Activated CD8-positive, alpha-beta memory T cell treated with anti-CD3 and anti-CD28 coated beads for 36 hours (primary cell): ENCODE results near the gene RPS6KB1. TPM values are rescaled to one million over a fixed set of nuclear protein-coding genes. Genes with fewer than 3 reads are reported as not detected.

ENCODE experiments used
- CTCF ChIA-PET: fragments of 350-600 bp; sonication (Branson Sonifier 250); formaldehyde crosslinking; loops from one replicate; lab custom pipeline; 2021; ENCODE audit warnings: antibody characterized with exemption; lab: Charles Lee
- POLR2A ChIA-PET: fragments of 350-600 bp; sonication (Branson Sonifier 250); formaldehyde crosslinking; loops from one replicate; lab custom pipeline; 2021; ENCODE audit warnings: antibody characterized with exemption; lab: Charles Lee
- total RNA-seq, 2 experiments: library from RNA; stranded (reverse); gene quantifications; one replicate each; pipeline ENCODE4 v1.2.3, GENCODE V29; 2021

The RPS6KB1 gene
- 10 to 100 TPM; 50.2 to 53.8 TPM for total RNA-seq

- ChIA-PET CTCF (interaction anchor here (0.5 to 1.4 kb wide), 3 partner anchors 20 to 185 kb away, joined by 3 read pairs; no protein-coding TSS in a partner anchor), POLR2A (interaction anchor here (0.6 to 1.2 kb wide), 8 partner anchors 21 to 145 kb away, joined by 3 to 5 read pairs (median 4); no protein-coding TSS in a partner anchor)
These were observed at the start of gene RPS6KB1, which contains the start of gene TUBD1 for GRCh38 chr17:59892924-59893675. Gene RPS6KB1, plus strand, starts transcription at chr17:59893121. Its CDS starts 64 bp downstream, at chr17:59893185. Gene TUBD1, minus strand, starts transcription at chr17:59892943. Its CDS starts 1,941 bp downstream, at chr17:59891002.

GRCh38 chr17:59844884-59845594, 47.9 kb upstream of the RPS6KB1 start:
- CTCF ChIA-PET, result interaction anchor here (1.0 kb wide), 1 partner anchor 58 kb away, joined by 6 read pairs; no protein-coding TSS in a partner anchor
- POLR2A ChIA-PET, result interaction anchor here (0.8 to 3.3 kb wide), 5 partner anchors 16 to 92 kb away, joined by 3 to 21 read pairs (median 5); no protein-coding TSS in a partner anchor

- ChIA-PET CTCF (interaction anchor here (0.6 to 3.6 kb wide), 5 partner anchors 11 to 86 kb away, joined by 3 to 16 read pairs (median 3); no protein-coding TSS in a partner anchor), POLR2A (interaction anchor here (0.6 to 3.3 kb wide), 9 partner anchors 8 to 93 kb away, joined by 3 to 21 read pairs (median 5); no protein-coding TSS in a partner anchor)
These were observed 47.1 kb upstream of the RPS6KB1 start for GRCh38 chr17:59845595-59846393.

GRCh38 chr17:59846394-59847165, 46.3 kb upstream of the RPS6KB1 start:
- ChIA-PET POLR2A (interaction anchor here (0.6 to 3.3 kb wide), 6 partner anchors 9 to 139 kb away, joined by 3 to 21 read pairs (median 6); partner anchors contain the start of genes PTRH2 and VMP1), CTCF (interaction anchor here (1.1 to 3.6 kb wide), 3 partner anchors 10 to 63 kb away, joined by 3 to 16 read pairs (median 3); no protein-coding TSS in a partner anchor)

GRCh38 chr17:59848385-59848668, 44.6 kb upstream of the RPS6KB1 start:
- ChIA-PET CTCF (interaction anchor here (1.5 to 3.6 kb wide), 2 partner anchors 11 to 95 kb away, joined by 11 to 16 read pairs; no protein-coding TSS in a partner anchor), POLR2A (interaction anchor here (0.7 to 3.3 kb wide), 4 partner anchors 10 to 97 kb away, joined by 3 to 21 read pairs (median 4); no protein-coding TSS in a partner anchor)

GRCh38 chr17:59848778-59849177, 44.1 kb upstream of the RPS6KB1 start:
- ChIA-PET POLR2A (interaction anchor here (0.9 to 1.2 kb wide), 2 partner anchors 11 to 97 kb away, joined by 3 read pairs; no protein-coding TSS in a partner anchor), CTCF (interaction anchor here (0.5 to 3.6 kb wide), 5 partner anchors 11 to 113 kb away, joined by 3 to 16 read pairs (median 4); no protein-coding TSS in a partner anchor)

- POLR2A ChIA-PET, result interaction anchor here (0.6 kb wide), 1 partner anchor 53 kb away, joined by 8 read pairs; no protein-coding TSS in a partner anchor
- CTCF ChIA-PET, result interaction anchor here (0.9 kb wide), 1 partner anchor 96 kb away, joined by 3 read pairs; no protein-coding TSS in a partner anchor
These were observed 42.6 kb upstream of the RPS6KB1 start for GRCh38 chr17:59850311-59850710.

- POLR2A ChIA-PET, result interaction anchor here (0.5 to 1.2 kb wide), 2 partner anchors 26 to 522 kb away, joined by 4 to 7 read pairs; no protein-coding TSS in a partner anchor
- CTCF ChIA-PET, result no interaction called here
These were observed 41.2 kb upstream of the RPS6KB1 start for GRCh38 chr17:59851439-59852375.

GRCh38 chr17:59852847-59853167, 40.1 kb upstream of the RPS6KB1 start:
- POLR2A ChIA-PET, result interaction anchor here (0.6 to 1.0 kb wide), 2 partner anchors 9 to 102 kb away, joined by 3 read pairs; no protein-coding TSS in a partner anchor
- CTCF ChIA-PET, result interaction anchor here (0.9 to 2.2 kb wide), 4 partner anchors 15 to 104 kb away, joined by 3 to 5 read pairs (median 4); no protein-coding TSS in a partner anchor

GRCh38 chr17:59853168-59853918, 39.6 kb upstream of the RPS6KB1 start:
- CTCF ChIA-PET, result interaction anchor here (0.9 to 2.2 kb wide), 5 partner anchors 16 to 104 kb away, joined by 3 to 5 read pairs (median 3); no protein-coding TSS in a partner anchor

GRCh38 chr17:59853919-59854729, 38.8 kb upstream of the RPS6KB1 start:
- CTCF ChIA-PET, result interaction anchor here (1.2 to 2.2 kb wide), 3 partner anchors 60 to 105 kb away, joined by 3 to 5 read pairs (median 4); no protein-coding TSS in a partner anchor
- POLR2A ChIA-PET, result interaction anchor here (0.6 to 1.0 kb wide), 3 partner anchors 10 to 126 kb away, joined by 3 to 11 read pairs (median 3); no protein-coding TSS in a partner anchor

More at GRCh38 chr17:59853168-59853918, 39.6 kb upstream of the RPS6KB1 start:
- POLR2A ChIA-PET, result interaction anchor here (0.6 to 1.0 kb wide), 3 partner anchors 9 to 102 kb away, joined by 3 to 11 read pairs (median 3); no protein-coding TSS in a partner anchor

- CTCF ChIA-PET, result interaction anchor here (0.8 to 1.5 kb wide), 4 partner anchors 10 to 111 kb away, joined by 3 to 5 read pairs (median 3); no protein-coding TSS in a partner anchor
- POLR2A ChIA-PET, result no interaction called here
These were observed 35.8 kb upstream of the RPS6KB1 start for GRCh38 chr17:59856859-59857794.
